Smooth muscle cell of the coronary artery (primary cell): ENCODE measurements around the gene RAB14. TPM values are rescaled to one million over a fixed set of nuclear protein-coding genes. Genes with fewer than 3 reads are reported as not detected.

ENCODE experiments used
- total RNA-seq: library from RNA; depleted of rRNA; stranded (reverse); fragments of >200 nt; gene quantifications from 2 replicates; pipeline ENCODE4 v1.2.3, GENCODE V29; 2014; ENCODE audit warnings: low replicate concordance

RAB14 gene
- 9.4 and 19.6 TPM in 2 replicates for total RNA-seq

DNA sequence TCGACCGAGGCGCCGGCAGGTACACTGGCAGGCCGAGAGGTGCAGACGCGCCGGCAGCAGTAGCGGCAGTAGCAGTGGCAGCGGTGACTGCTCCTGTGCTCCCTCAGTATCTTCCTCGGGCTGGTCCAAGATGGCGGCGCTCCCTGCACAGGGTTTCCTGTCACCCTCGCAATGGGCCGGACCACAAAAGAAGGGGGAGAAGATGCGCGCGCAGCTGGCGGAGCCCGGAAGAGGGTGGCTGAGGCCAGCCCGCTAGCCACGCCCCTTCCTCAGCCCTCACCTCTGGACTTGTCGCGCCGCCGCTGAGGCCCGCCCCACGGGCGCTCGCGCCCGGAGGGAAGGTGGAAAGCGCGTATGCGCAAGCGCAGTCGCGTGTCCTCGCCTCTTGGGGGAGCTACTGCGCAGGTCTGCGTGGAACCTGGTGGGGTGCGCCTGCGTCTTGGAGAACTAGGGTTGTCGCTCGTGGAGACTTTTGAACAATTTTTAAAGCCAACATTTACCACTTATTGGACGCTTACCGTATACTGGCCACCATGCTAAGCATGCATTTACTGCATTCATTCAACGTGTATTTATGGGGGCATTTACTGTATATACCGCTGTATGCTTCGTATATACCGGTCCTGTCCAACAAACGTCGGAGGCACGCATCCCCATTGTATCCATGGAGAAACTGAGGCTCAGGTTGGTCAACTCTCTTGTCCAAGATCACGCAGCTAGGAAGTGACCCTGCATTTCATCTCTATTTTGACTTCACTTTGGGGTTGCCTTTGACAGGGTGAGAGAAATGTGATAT lies at the start of gene RAB14:
Gene RAB14 (minus strand): TSS at position 132 of the 796 bp plus-strand sequence. CDS start 8,457 bp downstream, outside the sequence.

Other genes with a start within 250 kb of the RAB14 start
- 2.2 and 3.7 TPM in 2 replicates for gene C5, start 151.6 kb downstream of the RAB14 start, total RNA-seq
- 4.3 and 4.6 TPM in 2 replicates for gene CNTRL, start 126.9 kb downstream of the RAB14 start, total RNA-seq
- 662 and 996 TPM in 2 replicates for gene GSN, start 66.3 kb upstream of the RAB14 start, total RNA-seq
- 123 and 146 TPM in 2 replicates for gene STOM, start 168.4 kb upstream of the RAB14 start, total RNA-seq